Esophagus squamous epithelium (tissue), 5 donors: ENCODE data around the gene CD276. TPM values are rescaled to one million over a fixed set of nuclear protein-coding genes. Genes with fewer than 3 reads are reported as not detected.

Experiments
- DNase-seq: peaks from one replicate; lab custom pipeline; 2025; lab: John Stamatoyannopoulos, UW
- H3K27ac ChIP-seq, 4 donors: fragments of 200-600 bp; sonication (generic); one replicate each; pipeline ENCODE4 v1.5.1; 2016 to 2019; ENCODE audit warnings: mild to moderate bottlenecking in 1 of 4
- H3K27me3 ChIP-seq, 4 donors: fragments of 200-600 bp; sonication (generic); 1 replicate in 3 of 4; 2 replicates in 1 of 4; pipeline versions ENCODE4 v1.5.1 to v1.6.0; 2017 to 2021; ENCODE audit warnings: antibody characterized with exemption in 1 of 4
- H3K36me3 ChIP-seq, 3 donors: fragments of 200-600 bp; sonication (generic); one replicate each; pipeline ENCODE4 v1.5.1; 2016 to 2019
- H3K4me1 ChIP-seq, 3 donors: fragments of 200-600 bp; sonication (generic); one replicate each; pipeline ENCODE4 v1.5.1; 2017 to 2019
- H3K4me3 ChIP-seq, 4 donors: fragments of 200-600 bp; sonication (generic); 1 replicate in 3 of 4; 2 replicates in 1 of 4; pipeline ENCODE4 v1.5.1; 2016 to 2019; ENCODE audit warnings: mild to moderate bottlenecking in 2 of 4, moderate library complexity in 1 of 4
- H3K9me3 ChIP-seq, 3 donors: fragments of 200-600 bp; sonication (generic); one replicate each; pipeline ENCODE4 v1.5.1; 2016 to 2019
- POLR2A ChIP-seq, 4 donors: fragments of 450-650 bp; IDR thresholded peaks; one replicate each; pipeline ENCODE4 v1.6.1; 2017; ENCODE audit warnings: antibody characterized with exemption in 4 of 4, mild to moderate bottlenecking in 4 of 4, moderate library complexity in 3 of 4
- WGBS, 2 donors: methylation state at CpG; one replicate each; pipeline ENCODE4 v1.1.5; 2018; 5-methylcytosine and 5-hydroxymethylcytosine counted together
- intact Hi-C: fragments of 100-400 bp; cut with DNase I; formaldehyde crosslinking; loops from one replicate; pipeline ENCODE4 v1.15.0; 2022
- total RNA-seq, 4 donors: library from RNA; depleted of rRNA; stranded (reverse); fragments of >200 nt; gene quantifications; one replicate each; pipeline ENCODE4 v1.1.0, GENCODE V29; 2016
- TF ChIP-seq, protein P1 (sequence below), 6 experiments: fragments of 450-650 bp in 4 of 6; fragments of 200-600 bp in 2 of 6; sonication (generic) in 2 of 6; IDR thresholded peaks; one replicate each; pipeline ENCODE4 v1.5.1; 2016 to 2019; ENCODE audit warnings: antibody characterized with exemption in 6 of 6, mild to moderate bottlenecking in 4 of 6, moderate library complexity in 4 of 6
- donor health status: DM: yes; HTN: yes; CAD: no.

The CD276 gene
- total RNA-seq, 4 donors from 2014 or later, result 12.9 to 21.9 (median 19.1) TPM

DNA sequence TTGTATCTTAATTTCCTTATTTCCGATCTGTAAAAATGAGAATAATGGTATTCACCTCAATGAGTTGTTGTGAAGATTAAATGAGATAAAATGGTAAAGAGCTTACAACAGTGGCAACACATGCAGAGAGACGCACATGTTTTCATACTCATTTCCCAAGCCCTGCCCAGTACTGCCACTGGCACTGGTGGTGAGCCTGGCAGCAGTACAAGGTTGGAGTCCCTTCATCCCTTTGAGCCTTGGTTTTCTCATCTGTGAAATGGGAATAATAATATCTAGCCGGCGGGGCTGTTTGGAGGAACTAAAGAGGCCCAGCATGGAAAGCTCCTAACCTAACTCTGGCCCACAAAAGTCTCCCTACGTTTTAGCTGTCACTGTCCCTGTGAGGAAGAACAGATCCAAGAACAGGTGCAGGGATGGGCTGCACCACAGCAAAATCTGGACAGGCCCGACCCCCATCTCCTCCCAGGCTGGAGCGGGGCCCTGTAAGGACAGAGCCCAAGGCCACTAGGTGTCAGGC lies 866 bp upstream of the CD276 start:
- peaks cover 30 to 59% (median 32%) of the 10 kb centered on the region in 3 donors for H3K4me1 ChIP-seq
- 64 to 71% methylated on average over 5 of the region's 7 CpGs for WGBS, 2 donors
- no peak for DNase-seq
- no peaks in the 10 kb centered on the region for H3K36me3 ChIP-seq
- TF ChIP-seq, protein P1, sequence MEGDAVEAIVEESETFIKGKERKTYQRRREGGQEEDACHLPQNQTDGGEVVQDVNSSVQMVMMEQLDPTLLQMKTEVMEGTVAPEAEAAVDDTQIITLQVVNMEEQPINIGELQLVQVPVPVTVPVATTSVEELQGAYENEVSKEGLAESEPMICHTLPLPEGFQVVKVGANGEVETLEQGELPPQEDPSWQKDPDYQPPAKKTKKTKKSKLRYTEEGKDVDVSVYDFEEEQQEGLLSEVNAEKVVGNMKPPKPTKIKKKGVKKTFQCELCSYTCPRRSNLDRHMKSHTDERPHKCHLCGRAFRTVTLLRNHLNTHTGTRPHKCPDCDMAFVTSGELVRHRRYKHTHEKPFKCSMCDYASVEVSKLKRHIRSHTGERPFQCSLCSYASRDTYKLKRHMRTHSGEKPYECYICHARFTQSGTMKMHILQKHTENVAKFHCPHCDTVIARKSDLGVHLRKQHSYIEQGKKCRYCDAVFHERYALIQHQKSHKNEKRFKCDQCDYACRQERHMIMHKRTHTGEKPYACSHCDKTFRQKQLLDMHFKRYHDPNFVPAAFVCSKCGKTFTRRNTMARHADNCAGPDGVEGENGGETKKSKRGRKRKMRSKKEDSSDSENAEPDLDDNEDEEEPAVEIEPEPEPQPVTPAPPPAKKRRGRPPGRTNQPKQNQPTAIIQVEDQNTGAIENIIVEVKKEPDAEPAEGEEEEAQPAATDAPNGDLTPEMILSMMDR (IDR thresholded peaks at IDR 0.05), result no peak
- no peak for TF ChIP-seq POLR2A (IDR thresholded peaks at IDR 0.05)
- no peaks in the 10 kb centered on the region for H3K9me3 ChIP-seq
- peak overlapping the region in 3 of 4 donors; percentile 77 to 86 (median 82) for H3K27ac ChIP-seq
- peaks cover 0 to 97% (median 0%) of the 10 kb centered on the region in 4 donors for H3K27me3 ChIP-seq
- intact Hi-C loops, result no loop called here
- peak overlapping the region in 2 of 4 donors; percentile 64 to 70 for H3K4me3 ChIP-seq

DNA sequence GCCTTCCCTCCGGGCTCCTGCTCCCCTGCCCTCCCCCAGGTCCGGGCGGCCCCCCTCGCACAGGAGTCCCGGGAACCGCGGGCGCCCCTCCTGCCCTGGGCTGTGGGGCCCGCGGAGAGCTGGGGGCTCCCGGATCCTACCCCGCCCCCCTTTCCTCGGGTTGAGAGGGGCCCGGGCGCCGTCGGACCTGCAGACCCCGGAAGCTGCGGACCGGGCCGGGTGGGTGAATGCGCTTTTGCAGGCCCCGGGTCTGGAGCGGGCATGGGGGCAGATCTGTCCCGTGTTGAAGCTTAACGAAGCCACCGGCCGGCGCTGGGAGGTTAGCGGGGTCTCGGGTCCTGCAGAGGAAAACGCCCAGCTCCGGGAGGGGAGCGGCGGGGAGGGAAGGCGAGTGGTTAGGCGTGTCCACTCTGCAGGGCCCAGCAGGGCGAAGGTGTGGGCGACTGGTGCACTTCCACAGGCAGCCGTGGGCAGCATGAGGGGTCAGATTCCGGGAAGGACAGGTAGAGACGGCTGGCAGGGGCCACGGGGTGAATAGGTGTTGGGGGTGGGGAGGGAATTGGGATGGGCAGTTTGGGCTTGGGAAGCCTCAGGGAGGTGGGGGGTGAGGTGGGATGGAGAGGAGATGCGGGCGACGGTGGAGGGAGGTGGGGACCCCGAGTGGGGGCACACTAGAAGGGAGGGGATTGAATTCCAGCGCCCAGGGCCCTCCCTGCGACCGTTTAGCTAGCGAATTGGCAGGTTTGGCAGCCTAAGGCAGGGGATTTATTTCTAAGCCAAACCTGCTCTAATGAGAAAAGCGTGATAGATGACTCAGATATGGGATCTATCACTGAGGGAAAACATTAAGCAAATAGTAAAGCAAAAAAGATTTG lies 635 bp downstream of the CD276 start:
- Histone ChIP-seq H3K27me3 (peaks cover 0 to 89% (median 0%) of the 10 kb centered on the region in 4 donors), H3K27ac (peak overlapping the region; percentile 69 to 86 (median 80)), H3K4me3 (peak overlapping the region; percentile 42 to 70 (median 65)), H3K9me3 (no peaks in the 10 kb centered on the region), H3K36me3 (no peaks in the 10 kb centered on the region), H3K4me1 (peaks cover 37 to 73% (median 39%) of the 10 kb centered on the region in 3 donors)
- TF ChIP-seq, protein P1 (IDR thresholded peaks at IDR 0.05), result no peak
- TF ChIP-seq POLR2A (IDR thresholded peaks at IDR 0.05), result no peak
- intact Hi-C loops, result no loop called here
- 7 to 16% methylated on average over 10 of the region's 52 CpGs for WGBS, 2 donors
- no peak for DNase-seq

DNA sequence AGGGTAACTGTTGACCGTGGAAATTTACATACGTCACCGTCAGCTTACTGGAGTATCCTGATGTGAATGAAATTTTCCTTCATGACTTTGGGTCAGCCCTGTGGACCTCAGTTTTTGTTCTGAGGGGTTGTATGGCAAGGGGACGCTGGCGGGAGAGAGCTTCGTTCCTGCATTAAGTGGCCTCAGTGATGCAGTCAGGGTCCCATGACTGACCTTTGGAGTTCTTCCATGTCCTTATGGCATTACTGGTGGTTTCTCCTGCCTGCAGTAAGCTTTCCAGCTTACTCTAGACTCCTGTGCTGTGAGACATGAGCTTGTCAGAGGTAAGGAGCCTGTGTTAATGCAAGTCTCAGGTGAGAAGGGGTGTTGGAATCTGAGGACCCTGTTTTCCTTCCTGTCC lies 1.8 kb downstream of the CD276 start:
- Histone ChIP-seq H3K4me3 (peak overlapping the region in 2 of 4 donors; percentile 66 to 70), H3K27ac (peak overlapping the region in 3 of 4 donors; percentile 50 to 82 (median 77)), H3K4me1 (peaks cover 37 to 80% (median 39%) of the 10 kb centered on the region in 3 donors), H3K27me3 (peaks cover 0 to 84% (median 0%) of the 10 kb centered on the region in 4 donors), H3K36me3 (no peaks in the 10 kb centered on the region), H3K9me3 (no peaks in the 10 kb centered on the region)
- no peak for DNase-seq
- intact Hi-C loops, result no loop called here
- TF ChIP-seq POLR2A (IDR thresholded peaks at IDR 0.05), result no peak
- TF ChIP-seq, protein P1 (IDR thresholded peaks at IDR 0.05), result no peak
- 70 to 76% methylated on average over 6 of the region's 6 CpGs for WGBS, 2 donors

- no peak overlapping the region for H3K4me3 ChIP-seq
- H3K36me3 ChIP-seq, result no peaks in the 10 kb centered on the region
- no peak for DNase-seq
- peaks cover 0 to 80% (median 0%) of the 10 kb centered on the region in 4 donors for H3K27me3 ChIP-seq
- intact Hi-C loops, result no loop called here
- H3K9me3 ChIP-seq, result no peaks in the 10 kb centered on the region
- peaks cover 45 to 89% (median 46%) of the 10 kb centered on the region in 3 donors for H3K4me1 ChIP-seq
- 11 to 26% methylated on average over 2 to 4 of the region's 4 CpGs for WGBS, 2 donors
- TF ChIP-seq POLR2A (IDR thresholded peaks at IDR 0.05), result no peak
- H3K27ac ChIP-seq, result peak overlapping the region in 1 of 4 donors; percentile 50
Observed at GRCh38 chr15:73686781-73687256, 2.6 kb downstream of the CD276 start.

DNA sequence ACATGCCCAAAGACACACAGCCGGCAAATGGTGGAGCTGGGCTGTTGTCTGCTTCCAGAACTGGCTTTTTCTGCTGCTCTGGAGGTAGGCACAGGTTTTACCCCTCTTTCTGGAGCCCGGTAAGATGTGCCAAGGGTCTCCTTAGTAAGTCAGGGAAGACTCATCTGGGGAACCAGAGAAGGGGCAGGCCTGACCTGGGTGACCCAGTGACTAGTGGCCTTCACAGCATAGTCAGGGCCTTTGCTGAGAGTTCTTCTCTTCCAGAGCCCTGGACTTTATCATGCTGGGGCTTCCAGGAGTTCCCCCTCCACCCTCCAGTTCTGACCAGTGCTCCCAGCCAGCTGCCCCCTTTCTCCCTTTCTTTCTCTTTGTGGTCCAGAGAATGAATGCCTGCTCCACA lies 3.2 kb downstream of the CD276 start:
- intact Hi-C loops, result no loop called here

More for the DNA sequence above, 3.2 kb downstream of the CD276 start:
- 83 to 100% methylated on average over 2 of the region's 2 CpGs for WGBS, 2 donors
- Histone ChIP-seq H3K4me1 (peaks cover 47 to 89% (median 48%) of the 10 kb centered on the region in 3 donors), H3K4me3 (no peak overlapping the region), H3K36me3 (no peaks in the 10 kb centered on the region), H3K27ac (peak overlapping the region in 1 of 4 donors; percentile 50), H3K9me3 (no peaks in the 10 kb centered on the region), H3K27me3 (peaks cover 0 to 75% (median 0%) of the 10 kb centered on the region in 4 donors)
- DNase-seq, result no peak
- TF ChIP-seq POLR2A (IDR thresholded peaks at IDR 0.05), result no peak
- TF ChIP-seq, protein P1 (IDR thresholded peaks at IDR 0.05), result no peak
